Naive B cell (primary cell): Measurements from ENCODE around the gene GFOD1. TPM values are rescaled to one million over a fixed set of nuclear protein-coding genes. Genes with fewer than 3 reads are reported as not detected.
A peak's percentile ranks its signal among the peaks of the same experiment; 100 is the strongest.
"Not testable (repeated sequence)": the region's sequence is repeated elsewhere in the genome, so short reads cannot be mapped to it uniquely, and the experiment has no call there.

Source experiments
- ATAC-seq, 2 donors: fragments of 150-1000 bp; cut with Tn5 transposase; 2 replicates each; pipeline ENCODE4 v1.10.0; 2021; ENCODE audit warnings: low read depth in 2 of 2, mild to moderate bottlenecking in 2 of 2, moderate library complexity in 2 of 2
- DNase-seq: peaks from one replicate; pipeline ENCODE4 v3.0.0; 2022
- H3K27ac Mint-ChIP-seq, 6 donors: one replicate each; pipeline ENCODE4 v1.8.0; 2020 to 2022; ENCODE audit warnings: mild to moderate bottlenecking in 6 of 6, mixed read lengths in 6 of 6, moderate library complexity in 5 of 6, inconsistent platforms in 2 of 6
- H3K27me3 Mint-ChIP-seq, 3 donors: one replicate each; pipeline ENCODE4 v1.8.0; 2021 to 2022; ENCODE audit warnings: mixed read lengths in 3 of 3, mild to moderate bottlenecking in 1 of 3
- H3K36me3 Mint-ChIP-seq, 2 donors: one replicate each; pipeline ENCODE4 v1.8.0; 2020 to 2022; ENCODE audit warnings: mixed read lengths in 2 of 2, inconsistent platforms in 1 of 2, mild to moderate bottlenecking in 1 of 2
- H3K4me1 Mint-ChIP-seq, 3 donors: one replicate each; pipeline ENCODE4 v1.8.0; 2020 to 2022; ENCODE audit warnings: mixed read lengths in 3 of 3, inconsistent platforms in 1 of 3, mild to moderate bottlenecking in 1 of 3, moderate library complexity in 1 of 3
- H3K4me3 Mint-ChIP-seq, 8 donors: one replicate each; pipeline ENCODE4 v1.8.0; 2020 to 2022; ENCODE audit warnings: mild to moderate bottlenecking in 8 of 8, mixed read lengths in 8 of 8, moderate library complexity in 8 of 8, inconsistent platforms in 2 of 8
- H3K9me3 Mint-ChIP-seq, 7 donors: one replicate each; pipeline ENCODE4 v1.8.0; 2020 to 2022; ENCODE audit warnings: mixed read lengths in 7 of 7, mild to moderate bottlenecking in 5 of 7, inconsistent platforms in 2 of 7, moderate library complexity in 1 of 7
- polyA plus RNA-seq, 6 donors: library from polyadenylated mRNA; unstranded; fragments of 300-500 nt; fragmentation: Illumina TruSeq; gene quantifications; one replicate each; pipeline ENCODE4 v1.2.3, GENCODE V29; 2021; ENCODE audit warnings: low read depth in 6 of 6

GFOD1 gene
- polyA plus RNA-seq, 6 donors from 2014 or later, result 2.9 to 10.7 (median 5.4) TPM

- Mint-ChIP-seq H3K27ac (no peak overlapping the region), H3K9me3 (peaks cover 0 to 2% (median 0%) of the 10 kb centered on the region in 7 donors), H3K27me3 (no peaks in the 10 kb centered on the region), H3K36me3 (peaks cover 0 to under 1% of the 10 kb centered on the region in 2 donors), H3K4me3 (no peak overlapping the region), H3K4me1 (peaks cover 33 to 66% (median 54%) of the 10 kb centered on the region in 3 donors)
- ATAC-seq (no peak), DNase-seq (no peak)
These were observed 24.1 kb downstream of the GFOD1 start for GRCh38 chr6:13463328-13463717.

- ATAC-seq, result peak; percentile 56
- H3K4me1 Mint-ChIP-seq, result peaks cover 35 to 67% (median 60%) of the 10 kb centered on the region in 3 donors
- no peaks in the 10 kb centered on the region for H3K36me3 Mint-ChIP-seq
- H3K9me3 Mint-ChIP-seq, result peaks cover 0 to 2% (median 0%) of the 10 kb centered on the region in 7 donors
- peak overlapping the region; percentile 15 to 90 (median 79) for H3K27ac Mint-ChIP-seq
- H3K27me3 Mint-ChIP-seq, result no peaks in the 10 kb centered on the region
- no peak for DNase-seq
- H3K4me3 Mint-ChIP-seq, result peak overlapping the region in 3 of 8 donors; percentile 8 to 62 (median 42)
These were observed 24.7 kb downstream of the GFOD1 start for GRCh38 chr6:13462458-13463327.

- Mint-ChIP-seq H3K27me3 (no peaks in the 10 kb centered on the region), H3K4me3 (peak overlapping the region in 1 of 8 donors; percentile 33), H3K27ac (peak overlapping the region in 1 of 6 donors; percentile 44), H3K36me3 (no peaks in the 10 kb centered on the region), H3K9me3 (peaks cover 0 to 2% (median 0%) of the 10 kb centered on the region in 7 donors), H3K4me1 (peaks cover 35 to 67% (median 65%) of the 10 kb centered on the region in 3 donors)
- ATAC-seq (no peak), DNase-seq (no peak)
These were observed 25.6 kb downstream of the GFOD1 start for GRCh38 chr6:13461805-13462204.

- H3K36me3 Mint-ChIP-seq, result no peaks in the 10 kb centered on the region
- no peaks in the 10 kb centered on the region for H3K27me3 Mint-ChIP-seq
- peaks cover 35 to 67% (median 65%) of the 10 kb centered on the region in 3 donors for H3K4me1 Mint-ChIP-seq
- ATAC-seq (no peak), DNase-seq (no peak)
- no peak overlapping the region for H3K4me3 Mint-ChIP-seq
- H3K27ac Mint-ChIP-seq, result peak overlapping the region in 2 of 6 donors; percentile 29 to 86
- H3K9me3 Mint-ChIP-seq, result peaks cover 0 to 2% (median 0%) of the 10 kb centered on the region in 7 donors
These were observed 26.1 kb downstream of the GFOD1 start for GRCh38 chr6:13461307-13461706.

GRCh38 chr6:13460289-13460688 lies 27.1 kb downstream of the GFOD1 start:
- not testable (repeated sequence) for H3K9me3 Mint-ChIP-seq, H3K36me3 Mint-ChIP-seq, DNase-seq, H3K27me3 Mint-ChIP-seq, H3K4me3 Mint-ChIP-seq, ATAC-seq, H3K27ac Mint-ChIP-seq
- H3K4me1 Mint-ChIP-seq, result peaks cover 37 to 72% (median 61%) of the 10 kb centered on the region in 3 donors

GRCh38 chr6:13457577-13457976 lies 29.8 kb downstream of the GFOD1 start:
- no peaks in the 10 kb centered on the region for H3K36me3 Mint-ChIP-seq
- H3K4me3 Mint-ChIP-seq, result peak overlapping the region in 1 of 8 donors; percentile 75
- DNase-seq (no peak), ATAC-seq (no peak)
- no peaks in the 10 kb centered on the region for H3K9me3 Mint-ChIP-seq
- H3K4me1 Mint-ChIP-seq, result peaks cover 42 to 73% (median 61%) of the 10 kb centered on the region in 3 donors
- no peaks in the 10 kb centered on the region for H3K27me3 Mint-ChIP-seq
- H3K27ac Mint-ChIP-seq, result peak overlapping the region in 2 of 6 donors; percentile 61 to 81

GRCh38 chr6:13455552-13455966 lies 31.8 kb downstream of the GFOD1 start:
- no peak for ATAC-seq
- Mint-ChIP-seq H3K27me3 (no peaks in the 10 kb centered on the region), H3K4me3 (peak overlapping the region in 3 of 8 donors; percentile 73 to 89 (median 87)), H3K27ac (peak overlapping the region; percentile 71 to 97 (median 90)), H3K36me3 (peaks cover 0 to under 1% of the 10 kb centered on the region in 2 donors), H3K4me1 (peaks cover 30 to 62% (median 44%) of the 10 kb centered on the region in 3 donors), H3K9me3 (no peaks in the 10 kb centered on the region)
- no peak for DNase-seq

GRCh38 chr6:13454286-13455221 lies 32.8 kb downstream of the GFOD1 start:
- Mint-ChIP-seq H3K27ac (peak overlapping the region; percentile 71 to 97 (median 90)), H3K4me1 (peaks cover 30 to 59% (median 43%) of the 10 kb centered on the region in 3 donors), H3K9me3 (peaks cover 0 to 4% (median 0%) of the 10 kb centered on the region in 7 donors), H3K36me3 (peaks cover 0 to 10% of the 10 kb centered on the region in 2 donors), H3K4me3 (peak overlapping the region; percentile 40 to 89 (median 72)), H3K27me3 (no peaks in the 10 kb centered on the region)
- DNase-seq, result peak; percentile 61
- peak; percentile 79 to 81 for ATAC-seq

GRCh38 chr6:13453771-13454251 lies 33.6 kb downstream of the GFOD1 start:
- H3K4me3 Mint-ChIP-seq, result peak overlapping the region in 3 of 8 donors; percentile 22 to 62 (median 57)
- peaks cover 0 to 11% of the 10 kb centered on the region in 2 donors for H3K36me3 Mint-ChIP-seq
- no peak for DNase-seq
- H3K27me3 Mint-ChIP-seq, result no peaks in the 10 kb centered on the region
- H3K9me3 Mint-ChIP-seq, result peaks cover 0 to 7% (median 0%) of the 10 kb centered on the region in 7 donors
- ATAC-seq, result no peak
- H3K27ac Mint-ChIP-seq, result peak overlapping the region; percentile 69 to 97 (median 90)
- peaks cover 30 to 55% (median 38%) of the 10 kb centered on the region in 3 donors for H3K4me1 Mint-ChIP-seq

GRCh38 chr6:13453153-13453552 lies 34.2 kb downstream of the GFOD1 start:
- Mint-ChIP-seq H3K9me3 (peaks cover 0 to 7% (median 0%) of the 10 kb centered on the region in 7 donors), H3K27me3 (no peaks in the 10 kb centered on the region), H3K27ac (peak overlapping the region in 1 of 6 donors; percentile 74), H3K4me1 (peaks cover 34 to 55% (median 38%) of the 10 kb centered on the region in 3 donors), H3K4me3 (no peak overlapping the region), H3K36me3 (peaks cover 0 to 11% of the 10 kb centered on the region in 2 donors)
- DNase-seq (no peak), ATAC-seq (no peak)

- H3K4me1 Mint-ChIP-seq, result peaks cover 39 to 55% (median 44%) of the 10 kb centered on the region in 3 donors
- no peaks in the 10 kb centered on the region for H3K27me3 Mint-ChIP-seq
These were observed 34.9 kb downstream of the GFOD1 start for GRCh38 chr6:13452346-13453117.

More at GRCh38 chr6:13452346-13453117, 34.9 kb downstream of the GFOD1 start:
- Mint-ChIP-seq H3K4me3 (no peak overlapping the region), H3K9me3 (peaks cover 0 to 7% (median 0%) of the 10 kb centered on the region in 7 donors), H3K27ac (peak overlapping the region in 1 of 6 donors; percentile 76), H3K36me3 (peaks cover 0 to 11% of the 10 kb centered on the region in 2 donors)
- ATAC-seq, result no peak
- DNase-seq, result no peak
